Measurements from ENCODE around the gene GNPNAT1.

Gene GNPNAT1

DNA sequence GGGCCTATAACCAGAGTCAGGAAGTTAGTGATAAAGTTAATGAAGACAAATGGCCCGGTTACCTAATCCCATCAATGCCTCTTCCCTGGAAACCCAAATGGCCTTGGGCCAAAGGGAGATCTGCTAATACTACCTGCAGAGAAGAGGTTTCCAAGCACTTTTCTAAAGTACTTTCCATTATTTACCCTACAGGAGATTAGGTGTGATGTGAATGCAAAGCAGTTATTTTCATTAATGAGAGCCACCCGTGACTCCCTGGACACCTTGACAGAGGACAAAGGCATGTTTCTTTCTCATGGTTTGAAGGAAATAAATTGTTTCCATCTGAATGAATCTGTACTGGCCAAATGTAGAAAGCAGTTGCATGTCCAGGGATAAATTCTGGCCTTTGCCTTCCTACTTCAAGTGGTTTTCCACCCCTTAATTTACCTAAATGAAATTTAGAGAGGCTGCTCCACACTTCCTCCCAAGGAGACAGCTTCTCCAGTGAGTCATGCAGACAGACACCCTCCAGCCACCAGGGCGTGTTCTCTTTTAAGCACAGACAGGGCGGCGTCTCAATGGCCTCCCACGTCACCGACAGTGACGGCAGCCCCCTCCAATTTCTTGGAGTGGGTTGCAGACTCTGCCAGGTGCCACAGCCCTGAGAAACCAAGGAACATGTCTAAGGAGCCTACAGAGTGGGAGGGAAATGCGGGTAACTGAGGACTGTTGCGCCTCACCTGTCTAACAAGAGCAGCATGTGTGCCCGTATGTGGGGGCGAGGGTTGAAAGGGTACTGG, 43.9 kb upstream of the GNPNAT1 start:
- ATAC-seq = peak; percentile 80
- TF ChIP-seq TSHZ2 (CRISPR knock-in tag; IDR thresholded peaks at IDR 0.05) (peak; percentile 33; the same call in 1 of the 2 replicates), CSDC2 (CRISPR knock-in tag; IDR thresholded peaks at IDR 0.05) (no peak), TCF4 (CRISPR knock-in tag; IDR thresholded peaks at IDR 0.05; ENCODE audit: borderline replicate concordance) (peak; percentile 32; the same call in 1 of the 2 replicates), ZNF565 (CRISPR knock-in tag; conservative IDR thresholded peaks at IDR 0.05; ENCODE audit: low read depth) (no peak), RARB (CRISPR knock-in tag; IDR thresholded peaks at IDR 0.05) (no peak), GLIS3 (CRISPR knock-in tag; IDR thresholded peaks at IDR 0.05) (no peak), BACH2 (CRISPR knock-in tag; IDR thresholded peaks at IDR 0.05; ENCODE audit: borderline replicate concordance) (no peak), ARNTL (CRISPR knock-in tag; IDR thresholded peaks at IDR 0.05; ENCODE audit: borderline replicate concordance, low read depth) (no peak), ZFP3 (CRISPR knock-in tag; IDR thresholded peaks at IDR 0.05) (no peak), TOX (CRISPR knock-in tag; IDR thresholded peaks at IDR 0.05; ENCODE audit: borderline replicate concordance) (no peak), OSR1 (CRISPR knock-in tag; IDR thresholded peaks at IDR 0.05) (no peak), ZNF8 (CRISPR knock-in tag; IDR thresholded peaks at IDR 0.05) (no peak), SNAI2 (CRISPR knock-in tag; IDR thresholded peaks at IDR 0.05) (no peak)
- TF ChIP-seq, protein P1, sequence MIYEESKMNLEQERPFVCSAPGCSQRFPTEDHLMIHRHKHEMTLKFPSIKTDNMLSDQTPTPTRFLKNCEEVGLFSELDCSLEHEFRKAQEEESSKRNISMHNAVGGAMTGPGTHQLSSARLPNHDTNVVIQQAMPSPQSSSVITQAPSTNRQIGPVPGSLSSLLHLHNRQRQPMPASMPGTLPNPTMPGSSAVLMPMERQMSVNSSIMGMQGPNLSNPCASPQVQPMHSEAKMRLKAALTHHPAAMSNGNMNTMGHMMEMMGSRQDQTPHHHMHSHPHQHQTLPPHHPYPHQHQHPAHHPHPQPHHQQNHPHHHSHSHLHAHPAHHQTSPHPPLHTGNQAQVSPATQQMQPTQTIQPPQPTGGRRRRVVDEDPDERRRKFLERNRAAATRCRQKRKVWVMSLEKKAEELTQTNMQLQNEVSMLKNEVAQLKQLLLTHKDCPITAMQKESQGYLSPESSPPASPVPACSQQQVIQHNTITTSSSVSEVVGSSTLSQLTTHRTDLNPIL (CRISPR knock-in tag; IDR thresholded peaks at IDR 0.05; ENCODE audit: low read depth) = no peak
- TF ChIP-seq, protein P2, sequence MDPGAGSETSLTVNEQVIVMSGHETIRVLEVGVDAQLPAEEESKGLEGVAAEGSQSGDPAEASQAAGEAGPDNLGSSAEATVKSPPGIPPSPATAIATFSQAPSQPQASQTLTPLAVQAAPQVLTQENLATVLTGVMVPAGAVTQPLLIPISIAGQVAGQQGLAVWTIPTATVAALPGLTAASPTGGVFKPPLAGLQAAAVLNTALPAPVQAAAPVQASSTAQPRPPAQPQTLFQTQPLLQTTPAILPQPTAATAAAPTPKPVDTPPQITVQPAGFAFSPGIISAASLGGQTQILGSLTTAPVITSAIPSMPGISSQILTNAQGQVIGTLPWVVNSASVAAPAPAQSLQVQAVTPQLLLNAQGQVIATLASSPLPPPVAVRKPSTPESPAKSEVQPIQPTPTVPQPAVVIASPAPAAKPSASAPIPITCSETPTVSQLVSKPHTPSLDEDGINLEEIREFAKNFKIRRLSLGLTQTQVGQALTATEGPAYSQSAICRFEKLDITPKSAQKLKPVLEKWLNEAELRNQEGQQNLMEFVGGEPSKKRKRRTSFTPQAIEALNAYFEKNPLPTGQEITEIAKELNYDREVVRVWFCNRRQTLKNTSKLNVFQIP (CRISPR knock-in tag; IDR thresholded peaks at IDR 0.05; ENCODE audit: borderline replicate concordance, low read depth) = no peak

GRCh38 chr14:52834440-52834842, 43.0 kb upstream of the GNPNAT1 start:
- TF ChIP-seq TSHZ2 (CRISPR knock-in tag; IDR thresholded peaks at IDR 0.05) (peak; percentile 40; the same call in 1 of the 2 replicates), ESRRG (CRISPR knock-in tag; IDR thresholded peaks at IDR 0.05) (peak; percentile 83; the same call in 1 of the 2 replicates), CSRNP3 (CRISPR knock-in tag; IDR thresholded peaks at IDR 0.05) (peak; percentile 71; the same call in 1 of the 2 replicates), PPARA (CRISPR knock-in tag; IDR thresholded peaks at IDR 0.05; ENCODE audit: borderline replicate concordance) (no peak), SNAI2 (CRISPR knock-in tag; IDR thresholded peaks at IDR 0.05) (no peak), TOX (CRISPR knock-in tag; IDR thresholded peaks at IDR 0.05; ENCODE audit: borderline replicate concordance) (no peak), BACH2 (CRISPR knock-in tag; IDR thresholded peaks at IDR 0.05; ENCODE audit: borderline replicate concordance) (peak; percentile 79; the same call in 1 of the 2 replicates), ZNF8 (CRISPR knock-in tag; IDR thresholded peaks at IDR 0.05) (peak; percentile 51), ZNF565 (CRISPR knock-in tag; conservative IDR thresholded peaks at IDR 0.05; ENCODE audit: low read depth) (0 out of 2 replicates have a peak, but pooled peaks have one; percentile 49), ZNF70 (CRISPR knock-in tag; IDR thresholded peaks at IDR 0.05) (no peak), PATZ1 (CRISPR knock-in tag; IDR thresholded peaks at IDR 0.05; ENCODE audit: borderline replicate concordance) (peak; percentile 51), TCF4 (CRISPR knock-in tag; IDR thresholded peaks at IDR 0.05; ENCODE audit: borderline replicate concordance) (peak; percentile 87), ISL1 (CRISPR knock-in tag; IDR thresholded peaks at IDR 0.05) (peak; percentile 99), ARNTL (CRISPR knock-in tag; IDR thresholded peaks at IDR 0.05; ENCODE audit: borderline replicate concordance, low read depth) (no peak), ZFP30 (CRISPR knock-in tag; IDR thresholded peaks at IDR 0.05) (no peak), RARB (CRISPR knock-in tag; IDR thresholded peaks at IDR 0.05) (no peak)
- TF ChIP-seq, protein P1 (CRISPR knock-in tag; IDR thresholded peaks at IDR 0.05; ENCODE audit: low read depth) = peak; percentile 93; the same call in 1 of the 2 replicates
- peak; percentile 81 for ATAC-seq
